GM23248 (cell line): Measurements from ENCODE around the gene TSPO2.

Source experiments
- EZH2 ChIP-seq: fragments of 200-600 bp; sonication (generic); IDR thresholded peaks from 2 replicates; pipeline ENCODE4 v1.6.1; 2018; ENCODE audit warnings: antibody characterized with exemption, mild to moderate bottlenecking; ENCODE audit not compliant: insufficient read depth, poor library complexity, severe bottlenecking
- EZH2phosphoT487 ChIP-seq: fragments of 200-600 bp; sonication (generic); IDR thresholded peaks from 2 replicates; pipeline ENCODE4 v1.6.1; 2018; ENCODE audit warnings: antibody characterized with exemption, moderate library complexity, mild to moderate bottlenecking, low read depth; ENCODE audit not compliant: insufficient read depth

- no peak for TF ChIP-seq EZH2
- no peak for TF ChIP-seq EZH2phosphoT487
These were observed 19.2 kb upstream of the TSPO2 start for GRCh38 chr6:41023114-41023513.
